Breast epithelium (tissue), 4 donors: Measurements from ENCODE around the gene TRAPPC2B. TPM values are rescaled to one million over a fixed set of nuclear protein-coding genes. Genes with fewer than 3 reads are reported as not detected.
A peak's percentile ranks its signal among the peaks of the same experiment; 100 is the strongest.

Experiments
- DNase-seq, 2 donors: peaks; one replicate each; pipeline ENCODE4 v3.0.0-alpha.2; 2019; ENCODE audit warnings: low spot score in 2 of 2
- H3K27ac ChIP-seq, 2 donors: fragments of 200-600 bp; sonication (generic) in 1 of 2; one replicate each; pipeline ENCODE4 v1.5.1; 2016 to 2019; ENCODE audit warnings: mild to moderate bottlenecking in 1 of 2
- H3K27me3 ChIP-seq, 2 donors: fragments of 200-600 bp; sonication (generic) in 1 of 2; one replicate each; pipeline versions ENCODE4 v1.5.1 to v1.6.0; 2017 to 2019; ENCODE audit warnings: control low read depth in 1 of 2, mild to moderate bottlenecking in 1 of 2
- H3K36me3 ChIP-seq: fragments of 200-600 bp; one replicate; pipeline ENCODE4 v1.5.1; 2019
- H3K4me1 ChIP-seq, 2 donors: fragments of 200-600 bp; sonication (generic); one replicate each; pipeline ENCODE4 v1.5.1; 2016 to 2019; ENCODE audit warnings: control low read depth in 1 of 2
- H3K4me3 ChIP-seq, 3 donors: fragments of 200-600 bp; sonication (generic); 1 replicate in 2 of 3; 2 replicates in 1 of 3; pipeline ENCODE4 v1.5.1; 2016 to 2019; ENCODE audit warnings: mild to moderate bottlenecking in 3 of 3, moderate library complexity in 2 of 3
- H3K9me3 ChIP-seq, 2 donors: fragments of 200-600 bp; sonication (generic) in 1 of 2; one replicate each; pipeline ENCODE4 v1.5.1; 2016 to 2019; ENCODE audit warnings: control low read depth in 1 of 2
- POLR2A ChIP-seq: fragments of 450-650 bp; IDR thresholded peaks from one replicate; pipeline ENCODE4 v1.6.1; 2016; ENCODE audit warnings: antibody characterized with exemption, mild to moderate bottlenecking, moderate library complexity
- POLR2AphosphoS5 ChIP-seq, 3 donors: sonication (generic); formaldehyde crosslinking; IDR thresholded peaks; one replicate each; pipeline ENCODE4 v1.6.1; 2017; ENCODE audit warnings: antibody characterized with exemption in 3 of 3
- intact Hi-C: fragments of 100-400 bp; cut with DNase I; formaldehyde crosslinking; loops from one replicate; pipeline ENCODE4 v1.15.1; 2023; ENCODE audit warnings: low total_unique reads
- total RNA-seq, 3 donors: library from RNA; depleted of rRNA; stranded (reverse); fragments of >200 nt; gene quantifications; one replicate each; pipeline ENCODE4 v1.1.0, GENCODE V29; 2016
- TF ChIP-seq, protein P1 (sequence below), 3 donors: fragments of 450-650 bp; IDR thresholded peaks; one replicate each; pipeline ENCODE4 v1.5.1; 2016 to 2017; ENCODE audit warnings: antibody characterized with exemption in 3 of 3, mild to moderate bottlenecking in 3 of 3, moderate library complexity in 3 of 3

Gene TRAPPC2B
- total RNA-seq, 3 donors from 2014 or later = 16.7 to 23.2 (median 20.2) TPM

DNA sequence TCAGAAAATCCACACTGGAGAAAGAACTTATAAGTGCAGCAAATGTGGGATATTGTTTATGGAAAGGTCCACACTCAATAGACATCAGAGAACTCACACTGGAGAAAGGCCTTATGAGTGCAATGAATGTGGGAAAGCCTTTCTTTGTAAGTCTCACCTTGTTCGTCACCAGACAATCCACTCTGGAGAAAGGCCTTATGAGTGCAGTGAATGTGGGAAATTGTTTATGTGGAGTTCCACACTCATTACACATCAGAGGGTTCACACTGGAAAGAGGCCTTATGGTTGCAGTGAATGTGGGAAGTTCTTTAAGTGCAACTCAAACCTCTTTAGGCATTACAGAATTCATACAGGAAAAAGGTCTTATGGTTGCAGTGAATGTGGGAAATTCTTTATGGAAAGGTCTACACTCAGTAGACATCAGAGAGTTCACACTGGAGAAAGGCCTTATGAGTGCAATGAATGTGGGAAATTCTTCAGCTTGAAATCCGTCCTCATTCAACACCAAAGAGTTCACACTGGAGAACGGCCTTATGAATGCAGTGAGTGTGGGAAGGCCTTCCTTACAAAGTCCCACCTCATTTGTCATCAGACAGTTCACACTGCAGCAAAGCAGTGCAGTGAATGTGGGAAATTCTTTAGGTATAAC lies 14.3 kb downstream of the TRAPPC2B start:
- intact Hi-C loops = no loop called here
- Histone ChIP-seq H3K27ac (no peak overlapping the region), H3K27me3 (no peaks in the 10 kb centered on the region), H3K4me1 (no peaks in the 10 kb centered on the region), H3K4me3 (no peak overlapping the region), H3K36me3 (peaks cover 7% of the 10 kb centered on the region), H3K9me3 (peaks cover 46 to 55% of the 10 kb centered on the region in 2 donors)
- no peak for DNase-seq
- no peak for TF ChIP-seq POLR2AphosphoS5 (IDR thresholded peaks at IDR 0.05)
- TF ChIP-seq, protein P1, sequence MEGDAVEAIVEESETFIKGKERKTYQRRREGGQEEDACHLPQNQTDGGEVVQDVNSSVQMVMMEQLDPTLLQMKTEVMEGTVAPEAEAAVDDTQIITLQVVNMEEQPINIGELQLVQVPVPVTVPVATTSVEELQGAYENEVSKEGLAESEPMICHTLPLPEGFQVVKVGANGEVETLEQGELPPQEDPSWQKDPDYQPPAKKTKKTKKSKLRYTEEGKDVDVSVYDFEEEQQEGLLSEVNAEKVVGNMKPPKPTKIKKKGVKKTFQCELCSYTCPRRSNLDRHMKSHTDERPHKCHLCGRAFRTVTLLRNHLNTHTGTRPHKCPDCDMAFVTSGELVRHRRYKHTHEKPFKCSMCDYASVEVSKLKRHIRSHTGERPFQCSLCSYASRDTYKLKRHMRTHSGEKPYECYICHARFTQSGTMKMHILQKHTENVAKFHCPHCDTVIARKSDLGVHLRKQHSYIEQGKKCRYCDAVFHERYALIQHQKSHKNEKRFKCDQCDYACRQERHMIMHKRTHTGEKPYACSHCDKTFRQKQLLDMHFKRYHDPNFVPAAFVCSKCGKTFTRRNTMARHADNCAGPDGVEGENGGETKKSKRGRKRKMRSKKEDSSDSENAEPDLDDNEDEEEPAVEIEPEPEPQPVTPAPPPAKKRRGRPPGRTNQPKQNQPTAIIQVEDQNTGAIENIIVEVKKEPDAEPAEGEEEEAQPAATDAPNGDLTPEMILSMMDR (IDR thresholded peaks at IDR 0.05) = no peak
- TF ChIP-seq POLR2A = no peak

DNA sequence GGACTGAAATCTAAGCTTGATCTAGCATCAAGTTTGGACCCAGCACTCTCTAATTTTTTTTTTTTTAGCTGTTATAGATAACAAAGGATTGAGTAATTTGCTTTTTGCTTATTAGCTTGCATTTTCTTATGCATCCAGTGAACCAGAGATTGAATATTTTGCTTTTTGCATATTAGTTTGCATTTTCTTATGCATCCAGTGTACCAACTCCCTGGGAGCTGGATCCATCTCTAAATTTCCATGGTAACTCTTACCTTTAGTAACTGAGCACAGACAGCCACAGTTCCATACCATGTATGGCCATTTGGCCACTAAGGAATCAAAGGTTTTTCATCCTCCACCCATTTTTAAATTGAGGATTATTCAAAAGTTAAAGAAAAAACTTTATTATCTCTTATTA lies 17.6 kb downstream of the TRAPPC2B start:
- peaks cover 38 to 39% of the 10 kb centered on the region in 2 donors for H3K9me3 ChIP-seq
- intact Hi-C loops = no loop called here
- no peaks in the 10 kb centered on the region for H3K4me1 ChIP-seq
- peaks cover 7% of the 10 kb centered on the region for H3K36me3 ChIP-seq
- TF ChIP-seq POLR2A (no peak), POLR2AphosphoS5 (IDR thresholded peaks at IDR 0.05) (no peak)
- TF ChIP-seq, protein P1 (IDR thresholded peaks at IDR 0.05) = no peak
- no peaks in the 10 kb centered on the region for H3K27me3 ChIP-seq
- no peak overlapping the region for H3K27ac ChIP-seq
- no peak overlapping the region for H3K4me3 ChIP-seq
- no peak for DNase-seq

DNA sequence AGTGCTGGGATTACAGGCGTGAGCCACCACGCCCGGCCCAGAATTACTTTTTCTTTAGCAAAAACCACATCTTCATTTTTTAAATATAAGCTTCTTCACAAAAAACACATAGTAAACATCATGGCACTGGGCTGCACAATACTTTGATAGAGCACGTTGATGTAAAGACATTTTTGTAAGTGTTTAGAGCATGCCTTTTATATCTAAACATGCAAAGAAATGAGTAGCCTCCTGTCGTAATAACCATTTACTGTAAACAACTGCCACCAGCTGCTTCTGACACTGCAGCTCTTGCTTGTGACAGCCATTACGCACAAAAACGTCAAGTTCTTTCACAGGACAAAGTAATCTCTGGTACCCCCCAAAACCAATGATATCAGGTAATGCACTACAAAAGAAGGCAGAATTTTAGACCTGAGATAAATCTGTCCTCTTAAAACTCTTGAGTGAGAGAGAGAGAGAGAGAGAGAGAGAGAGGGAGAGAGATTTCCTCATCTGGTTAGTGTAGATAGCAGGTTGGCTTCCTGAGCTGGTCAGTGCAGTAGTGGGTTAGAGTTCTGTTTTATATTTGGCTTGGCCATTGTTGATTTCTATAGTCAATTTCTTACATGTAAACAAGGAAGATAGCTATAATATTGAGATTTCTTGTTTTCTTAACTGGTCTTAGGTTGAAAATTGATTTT lies 19.6 kb downstream of the TRAPPC2B start:
- intact Hi-C loops = no loop called here
- Histone ChIP-seq H3K27me3 (no peaks in the 10 kb centered on the region), H3K4me1 (no peaks in the 10 kb centered on the region), H3K27ac (no peak overlapping the region), H3K36me3 (no peaks in the 10 kb centered on the region), H3K9me3 (peaks cover 20% of the 10 kb centered on the region in 2 donors), H3K4me3 (no peak overlapping the region)
- TF ChIP-seq POLR2AphosphoS5 (IDR thresholded peaks at IDR 0.05) (no peak), POLR2A (no peak)
- TF ChIP-seq, protein P1 (IDR thresholded peaks at IDR 0.05) = no peak
- DNase-seq = no peak

DNA sequence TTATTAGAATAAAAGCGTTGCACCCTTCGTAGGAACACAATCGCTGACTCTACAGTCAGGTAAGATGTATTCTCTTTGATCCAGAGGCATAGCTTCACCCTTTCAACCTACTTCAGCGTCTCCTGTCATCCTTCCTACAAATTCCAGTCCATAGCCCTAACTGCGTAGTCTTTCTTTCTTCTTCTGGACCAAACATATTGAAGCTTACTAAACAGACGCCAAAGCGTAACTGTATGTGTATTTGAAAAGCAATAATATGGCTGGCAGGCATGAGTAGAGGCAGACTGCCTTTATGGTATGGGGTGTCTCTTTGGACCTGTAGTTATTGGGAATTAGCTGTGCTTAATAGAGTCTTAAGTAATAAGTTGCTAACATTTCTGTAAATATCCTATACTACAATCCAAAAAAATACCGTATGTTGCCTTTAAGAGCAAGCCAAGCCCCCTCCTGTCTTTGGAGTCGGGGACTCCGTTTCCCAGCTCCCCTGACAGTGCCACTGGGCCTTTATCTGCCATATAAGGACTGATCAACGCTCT lies 25.9 kb downstream of the TRAPPC2B start:
- Histone ChIP-seq H3K27ac (peak overlapping the region; percentile 92 to 96), H3K4me3 (peak overlapping the region; percentile 68 to 83 (median 70)), H3K4me1 (no peaks in the 10 kb centered on the region), H3K27me3 (no peaks in the 10 kb centered on the region), H3K9me3 (peaks cover 0 to 14% of the 10 kb centered on the region in 2 donors), H3K36me3 (no peaks in the 10 kb centered on the region)
- intact Hi-C loops = no loop called here
- TF ChIP-seq, protein P1 (IDR thresholded peaks at IDR 0.05) = no peak
- TF ChIP-seq POLR2A (no peak), POLR2AphosphoS5 (IDR thresholded peaks at IDR 0.05) (no peak)
- DNase-seq = no peak
